ENCODE measurements around the gene GREB1L. TPM values are rescaled to one million over a fixed set of nuclear protein-coding genes. Genes with fewer than 3 reads are reported as not detected.

Gene GREB1L
- total and polyA plus RNA-seq, 10 of the 15 experiments (the other 5 are each of a cell fraction or from before 2014, with no cell fraction given), result under 0.01 to 0.11 (median 0.03) TPM; not detected in 1

DNA sequence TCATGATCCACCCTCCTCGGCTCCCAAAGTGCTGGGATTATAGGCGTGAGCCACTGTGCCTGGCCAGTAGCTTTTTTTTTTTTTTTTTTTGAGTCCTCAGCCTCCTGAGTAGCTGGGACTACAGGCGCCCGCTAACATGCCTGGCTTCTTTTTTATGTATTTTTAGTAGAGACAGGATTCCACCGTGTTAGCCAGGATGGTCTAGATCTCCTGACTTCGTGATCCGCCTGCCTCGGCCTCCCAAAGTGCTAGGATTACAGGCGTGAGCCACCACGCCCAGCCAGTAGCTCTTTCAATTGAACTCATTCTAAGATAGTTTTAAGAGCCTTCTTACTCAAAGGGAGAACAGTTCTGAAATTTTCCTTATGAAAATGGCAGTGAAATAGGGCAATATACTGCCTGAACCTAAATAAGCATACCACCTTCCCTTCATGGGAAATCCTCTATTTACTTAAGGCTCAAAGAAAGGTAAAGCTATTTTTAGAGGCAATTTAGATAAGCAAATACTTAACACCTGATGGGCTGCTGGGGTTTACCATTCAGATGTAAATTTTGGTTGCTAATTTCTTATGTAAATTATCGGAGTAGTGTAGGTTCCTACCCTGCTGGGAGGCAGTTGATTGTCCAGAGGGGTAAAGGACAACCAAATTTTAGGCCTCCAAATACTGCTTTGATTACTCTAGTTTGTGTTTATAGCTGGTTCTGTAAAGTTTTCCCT lies 144.7 kb downstream of the GREB1L start:
- ChIA-PET CTCF (no interaction called here), SMC1A (ENCODE audit: uncharacterized antibody, unreplicated experiment) (no interaction called here), POLR2A (no interaction called here), RAD21 (ENCODE audit: unreplicated experiment) (no interaction called here)
- BruUV-seq (replicated peaks), result no TSS peak
- Histone ChIP-seq H3K36me3 (ENCODE audit: control insufficient read depth in 2 of 2, insufficient read depth in 2 of 2, low read length in 1 of 2) (no peaks in the 10 kb centered on the region), H3K4me2 (ENCODE audit: control insufficient read depth, insufficient read depth) (no peak overlapping the region), H3K4me3 (no peak overlapping the region), H3K27ac (ENCODE audit: control insufficient read depth, insufficient read depth) (no peak overlapping the region), H3K27me3 (replicated peaks in 1 of 2; ENCODE audit: control insufficient read depth in 2 of 2, insufficient read depth in 2 of 2, low read length in 1 of 2) (no peaks in the 10 kb centered on the region), H3K79me2 (ENCODE audit: control insufficient read depth, insufficient read depth, low read length) (no peaks in the 10 kb centered on the region), H3K9me3 (replicated peaks; ENCODE audit: control insufficient read depth, insufficient read depth, low read length) (no peaks in the 10 kb centered on the region), H3K4me1 (ENCODE audit: control insufficient read depth, insufficient read depth, low read length) (no peaks in the 10 kb centered on the region), H2AFZ (ENCODE audit: control insufficient read depth, low read depth, low read length) (no peak overlapping the region), H4K20me1 (ENCODE audit: control insufficient read depth, insufficient read depth) (no peaks in the 10 kb centered on the region), H3K9ac (ENCODE audit: control insufficient read depth, insufficient read depth, low read length) (no peak overlapping the region)
- no peak for TF ChIP-seq SRF (IDR thresholded peaks at IDR 0.05; ENCODE audit: low read depth in 2 of 2, low read length in 2 of 2)
- TF ChIP-seq RCOR1 (conservative IDR thresholded peaks at IDR 0.05; ENCODE audit: low read depth, low read length), result no peak
- TF ChIP-seq, protein P1, sequence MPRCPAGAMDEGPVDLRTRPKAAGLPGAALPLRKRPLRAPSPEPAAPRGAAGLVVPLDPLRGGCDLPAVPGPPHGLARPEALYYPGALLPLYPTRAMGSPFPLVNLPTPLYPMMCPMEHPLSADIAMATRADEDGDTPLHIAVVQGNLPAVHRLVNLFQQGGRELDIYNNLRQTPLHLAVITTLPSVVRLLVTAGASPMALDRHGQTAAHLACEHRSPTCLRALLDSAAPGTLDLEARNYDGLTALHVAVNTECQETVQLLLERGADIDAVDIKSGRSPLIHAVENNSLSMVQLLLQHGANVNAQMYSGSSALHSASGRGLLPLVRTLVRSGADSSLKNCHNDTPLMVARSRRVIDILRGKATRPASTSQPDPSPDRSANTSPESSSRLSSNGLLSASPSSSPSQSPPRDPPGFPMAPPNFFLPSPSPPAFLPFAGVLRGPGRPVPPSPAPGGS (IDR thresholded peaks at IDR 0.05; ENCODE audit: borderline replicate concordance, insufficient read depth, low read depth, low read length, poor library complexity, severe bottlenecking), result no peak
- no peak for TF ChIP-seq CBX3 (IDR thresholded peaks at IDR 0.05; ENCODE audit: borderline replicate concordance, low read depth)
- no peak for TF ChIP-seq KDM1A (IDR thresholded peaks at IDR 0.05; ENCODE audit: borderline replicate concordance)
- TF ChIP-seq POU2F2 (IDR thresholded peaks at IDR 0.05; ENCODE audit: borderline replicate concordance, low read depth, low read length), result no peak
- TF ChIP-seq EZH2 (IDR thresholded peaks at IDR 0.05; ENCODE audit: borderline replicate concordance, control insufficient read depth, low read depth, low read length), result no peak
- TF ChIP-seq, protein P2, sequence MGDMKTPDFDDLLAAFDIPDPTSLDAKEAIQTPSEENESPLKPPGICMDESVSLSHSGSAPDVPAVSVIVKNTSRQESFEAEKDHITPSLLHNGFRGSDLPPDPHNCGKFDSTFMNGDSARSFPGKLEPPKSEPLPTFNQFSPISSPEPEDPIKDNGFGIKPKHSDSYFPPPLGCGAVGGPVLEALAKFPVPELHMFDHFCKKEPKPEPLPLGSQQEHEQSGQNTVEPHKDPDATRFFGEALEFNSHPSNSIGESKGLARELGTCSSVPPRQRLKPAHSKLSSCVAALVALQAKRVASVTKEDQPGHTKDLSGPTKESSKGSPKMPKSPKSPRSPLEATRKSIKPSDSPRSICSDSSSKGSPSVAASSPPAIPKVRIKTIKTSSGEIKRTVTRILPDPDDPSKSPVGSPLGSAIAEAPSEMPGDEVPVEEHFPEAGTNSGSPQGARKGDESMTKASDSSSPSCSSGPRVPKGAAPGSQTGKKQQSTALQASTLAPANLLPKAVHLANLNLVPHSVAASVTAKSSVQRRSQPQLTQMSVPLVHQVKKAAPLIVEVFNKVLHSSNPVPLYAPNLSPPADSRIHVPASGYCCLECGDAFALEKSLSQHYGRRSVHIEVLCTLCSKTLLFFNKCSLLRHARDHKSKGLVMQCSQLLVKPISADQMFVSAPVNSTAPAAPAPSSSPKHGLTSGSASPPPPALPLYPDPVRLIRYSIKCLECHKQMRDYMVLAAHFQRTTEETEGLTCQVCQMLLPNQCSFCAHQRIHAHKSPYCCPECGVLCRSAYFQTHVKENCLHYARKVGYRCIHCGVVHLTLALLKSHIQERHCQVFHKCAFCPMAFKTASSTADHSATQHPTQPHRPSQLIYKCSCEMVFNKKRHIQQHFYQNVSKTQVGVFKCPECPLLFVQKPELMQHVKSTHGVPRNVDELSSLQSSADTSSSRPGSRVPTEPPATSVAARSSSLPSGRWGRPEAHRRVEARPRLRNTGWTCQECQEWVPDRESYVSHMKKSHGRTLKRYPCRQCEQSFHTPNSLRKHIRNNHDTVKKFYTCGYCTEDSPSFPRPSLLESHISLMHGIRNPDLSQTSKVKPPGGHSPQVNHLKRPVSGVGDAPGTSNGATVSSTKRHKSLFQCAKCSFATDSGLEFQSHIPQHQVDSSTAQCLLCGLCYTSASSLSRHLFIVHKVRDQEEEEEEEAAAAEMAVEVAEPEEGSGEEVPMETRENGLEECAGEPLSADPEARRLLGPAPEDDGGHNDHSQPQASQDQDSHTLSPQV (IDR thresholded peaks at IDR 0.05), result no peak
- no peak for TF ChIP-seq RELA (IDR thresholded peaks at IDR 0.05; ENCODE audit: borderline replicate concordance, partially characterized antibody)
- TF ChIP-seq RUNX3 (IDR thresholded peaks at IDR 0.05; ENCODE audit: low read length), result no peak
- TF ChIP-seq, protein P3, sequence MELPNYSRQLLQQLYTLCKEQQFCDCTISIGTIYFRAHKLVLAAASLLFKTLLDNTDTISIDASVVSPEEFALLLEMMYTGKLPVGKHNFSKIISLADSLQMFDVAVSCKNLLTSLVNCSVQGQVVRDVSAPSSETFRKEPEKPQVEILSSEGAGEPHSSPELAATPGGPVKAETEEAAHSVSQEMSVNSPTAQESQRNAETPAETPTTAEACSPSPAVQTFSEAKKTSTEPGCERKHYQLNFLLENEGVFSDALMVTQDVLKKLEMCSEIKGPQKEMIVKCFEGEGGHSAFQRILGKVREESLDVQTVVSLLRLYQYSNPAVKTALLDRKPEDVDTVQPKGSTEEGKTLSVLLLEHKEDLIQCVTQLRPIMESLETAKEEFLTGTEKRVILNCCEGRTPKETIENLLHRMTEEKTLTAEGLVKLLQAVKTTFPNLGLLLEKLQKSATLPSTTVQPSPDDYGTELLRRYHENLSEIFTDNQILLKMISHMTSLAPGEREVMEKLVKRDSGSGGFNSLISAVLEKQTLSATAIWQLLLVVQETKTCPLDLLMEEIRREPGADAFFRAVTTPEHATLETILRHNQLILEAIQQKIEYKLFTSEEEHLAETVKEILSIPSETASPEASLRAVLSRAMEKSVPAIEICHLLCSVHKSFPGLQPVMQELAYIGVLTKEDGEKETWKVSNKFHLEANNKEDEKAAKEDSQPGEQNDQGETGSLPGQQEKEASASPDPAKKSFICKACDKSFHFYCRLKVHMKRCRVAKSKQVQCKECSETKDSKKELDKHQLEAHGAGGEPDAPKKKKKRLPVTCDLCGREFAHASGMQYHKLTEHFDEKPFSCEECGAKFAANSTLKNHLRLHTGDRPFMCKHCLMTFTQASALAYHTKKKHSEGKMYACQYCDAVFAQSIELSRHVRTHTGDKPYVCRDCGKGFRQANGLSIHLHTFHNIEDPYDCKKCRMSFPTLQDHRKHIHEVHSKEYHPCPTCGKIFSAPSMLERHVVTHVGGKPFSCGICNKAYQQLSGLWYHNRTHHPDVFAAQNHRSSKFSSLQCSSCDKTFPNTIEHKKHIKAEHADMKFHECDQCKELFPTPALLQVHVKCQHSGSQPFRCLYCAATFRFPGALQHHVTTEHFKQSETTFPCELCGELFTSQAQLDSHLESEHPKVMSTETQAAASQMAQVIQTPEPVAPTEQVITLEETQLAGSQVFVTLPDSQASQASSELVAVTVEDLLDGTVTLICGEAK (IDR thresholded peaks at IDR 0.05; ENCODE audit: borderline replicate concordance), result no peak
- TF ChIP-seq NRF1 (conservative IDR thresholded peaks at IDR 0.05; ENCODE audit: low read depth, low read length), result no peak
- TF ChIP-seq PAX5 (IDR thresholded peaks at IDR 0.05; ENCODE audit: borderline replicate concordance, low read depth, low read length), result no peak
- in situ Hi-C loops (cut with MboI), result no loop called here
- FAIRE-seq (no peak), ATAC-seq (no peak), DNase-seq (ENCODE audit: low read depth, low spot score) (no peak)
- 39% methylated on average over 11 of the region's 11 CpGs for WGBS (ENCODE audit: insufficient coverage, insufficient replicate concordance, low lambda C conversion rate, missing lambda C conversion rate)
- intact Hi-C loops (cut with micrococcal nuclease; ENCODE audit: unreplicated experiment), result loop anchor here (10.0 kb wide), 1 partner anchor 192 kb away; no protein-coding TSS in a partner anchor

Measured in GM12878 (cell line).